ENCODE results near the gene ZNF438.

- TF ChIP-seq GATA2 (IDR thresholded peaks at IDR 0.05; ENCODE audit: low read depth, low read length) (no peak), GATA3 (IDR thresholded peaks at IDR 0.05; ENCODE audit: low read depth, low read length) (no peak)
Measured at GRCh38 chr10:30805061-30805460, 226.6 kb downstream of the ZNF438 start.

Measured in SH-SY5Y (cell line).